IPS-NIHi11 (cell line): ENCODE data around the gene PLET1.

ENCODE experiments used
- DNase-seq: peaks from one replicate; pipeline ENCODE4 v3.0.0; 2012; ENCODE audit warnings: mixed read lengths, low spot score

PLET1 gene

GRCh38 chr11:112238041-112238440 lies 22.6 kb downstream of the PLET1 start:
- no peak for DNase-seq

GRCh38 chr11:112237451-112237850 lies 23.2 kb downstream of the PLET1 start:
- DNase-seq = no peak

GRCh38 chr11:112235750-112236390 lies 24.8 kb downstream of the PLET1 start:
- DNase-seq = no peak

GRCh38 chr11:112231952-112232351 lies 28.7 kb downstream of the PLET1 start:
- DNase-seq = no peak

GRCh38 chr11:112229746-112230433 lies 30.8 kb downstream of the PLET1 start:
- no peak for DNase-seq

GRCh38 chr11:112229159-112229558 lies 31.5 kb downstream of the PLET1 start:
- no peak for DNase-seq

GRCh38 chr11:112228706-112229105 lies 32.0 kb downstream of the PLET1 start:
- no peak for DNase-seq

GRCh38 chr11:112227471-112227870 lies 33.2 kb downstream of the PLET1 start:
- DNase-seq = no peak

- DNase-seq = peak; percentile 11
Observed at GRCh38 chr11:112226831-112227401, 33.7 kb downstream of the PLET1 start.

- DNase-seq = peak; percentile 98
Observed at GRCh38 chr11:112226062-112226830, 34.4 kb downstream of the PLET1 start, which contains the start of gene PTS. Gene PTS (plus strand): TSS chr11:112226428. CDS start chr11:112226444, 16 bp downstream.

- no peak for DNase-seq
Observed at GRCh38 chr11:112225753-112226061, 35.0 kb downstream of the PLET1 start.

GRCh38 chr11:112223754-112224532 lies 36.7 kb downstream of the PLET1 start:
- DNase-seq = no peak

GRCh38 chr11:112223121-112223520 lies 37.5 kb downstream of the PLET1 start:
- DNase-seq = no peak

GRCh38 chr11:112222303-112222702 lies 38.4 kb downstream of the PLET1 start:
- DNase-seq = no peak

- DNase-seq = no peak
Observed at GRCh38 chr11:112221274-112221835, 39.3 kb downstream of the PLET1 start.

- DNase-seq = peak; percentile 71
Observed at GRCh38 chr11:112219476-112220232, 41.0 kb downstream of the PLET1 start.

- DNase-seq = no peak
Observed at GRCh38 chr11:112216561-112217105, 44.0 kb downstream of the PLET1 start.

- DNase-seq = no peak
Observed at GRCh38 chr11:112215621-112216020, 45.0 kb downstream of the PLET1 start.

- DNase-seq = no peak
Observed at GRCh38 chr11:112213753-112214152, 46.9 kb downstream of the PLET1 start.

GRCh38 chr11:112212710-112213109 lies 48.0 kb downstream of the PLET1 start:
- no peak for DNase-seq

- no peak for DNase-seq
Observed at GRCh38 chr11:112212290-112212689, 48.4 kb downstream of the PLET1 start.
